K562 (cell line): ENCODE data around the gene RNF227. TPM values are rescaled to one million over a fixed set of nuclear protein-coding genes. Genes with fewer than 3 reads are reported as not detected.

Experiments used
- ARHGAP35 ChIP-seq: fragments of 450-650 bp; IDR thresholded peaks from 2 replicates; pipeline ENCODE4 v1.6.1; 2018; ENCODE audit not compliant: partially characterized antibody
- ARID1B ChIP-seq: fragments of 450-650 bp; IDR thresholded peaks from 2 replicates; pipeline ENCODE4 v1.6.1; 2016; ENCODE audit warnings: antibody characterized with exemption, mild to moderate bottlenecking, inconsistent platforms
- BRF1 ChIP-seq: IDR thresholded peaks from 3 replicates; pipeline ENCODE4 v1.6.1; 2011; ENCODE audit warnings: borderline replicate concordance, mild to moderate bottlenecking; ENCODE audit not compliant: insufficient read length; ENCODE audit errors: extremely low read depth
- CBFB ChIP-seq: sonication (generic); formaldehyde crosslinking; IDR thresholded peaks from 2 replicates; pipeline ENCODE4 v1.4.0; 2020; ENCODE audit warnings: mild to moderate bottlenecking, missing genetic modification reagents
- CEBPB ChIP-seq: fragments of 450-650 bp; IDR thresholded peaks from 2 replicates; pipeline ENCODE4 v1.6.1; 2016; ENCODE audit warnings: missing genetic modification characterization, missing compliant biosample characterization
- CEBPG ChIP-seq, 3 experiments: fragments of 200-800 bp in 1 of 3; sonication (Bioruptor generic) in 1 of 3; sonication (generic) in 1 of 3; formaldehyde crosslinking in 1 of 3; IDR thresholded peaks in 2 of 3; conservative IDR thresholded peaks in 1 of 3; 2 replicates each; pipeline versions ENCODE4 v1.6.1 to v1.8.0; 2016 to 2022; ENCODE audit warnings: missing compliant biosample characterization in 2 of 3, missing genetic modification characterization in 2 of 3, mild to moderate bottlenecking in 1 of 3, missing genetic modification reagents in 1 of 3
- DLX4 ChIP-seq: fragments of 250-450 bp; sonication (Bioruptor Pico); IDR thresholded peaks from 2 replicates; pipeline ENCODE4 v1.6.1; 2021; ENCODE audit warnings: mild to moderate bottlenecking
- EP300 ChIP-seq: IDR thresholded peaks from 2 replicates; pipeline ENCODE4 v1.6.1; 2012; ENCODE audit warnings: low read length, improper control_type of control experiment
- ETV1 ChIP-seq: fragments of 450-650 bp; conservative IDR thresholded peaks from 2 replicates; pipeline ENCODE4 v1.6.1; 2016; ENCODE audit warnings: missing genetic modification characterization, control low read depth, low read depth, missing compliant biosample characterization
- NCOA2 ChIP-seq, 2 experiments: fragments of 450-650 bp; IDR thresholded peaks; 2 replicates each; pipeline ENCODE4 v1.6.1; 2018; ENCODE audit warnings: mild to moderate bottlenecking in 2 of 2, moderate library complexity in 1 of 2; ENCODE audit not compliant: partially characterized antibody in 2 of 2
- NCOR1 ChIP-seq: fragments of 450-650 bp; IDR thresholded peaks from 2 replicates; pipeline ENCODE4 v1.6.1; 2016; ENCODE audit warnings: mild to moderate bottlenecking, moderate library complexity
- PATZ1 ChIP-seq: fragments of 250-450 bp; sonication (Bioruptor Pico); IDR thresholded peaks from 2 replicates; pipeline ENCODE4 v1.5.0; 2020; ENCODE audit warnings: mild to moderate bottlenecking, borderline replicate concordance
- SMAD3 ChIP-seq: fragments of 450-650 bp; formaldehyde crosslinking; conservative IDR thresholded peaks from 2 replicates; pipeline ENCODE4 v1.4.0; 2020; ENCODE audit warnings: mild to moderate bottlenecking
- STAT5B ChIP-seq: fragments of 250-450 bp; sonication (Bioruptor Pico); IDR thresholded peaks from 2 replicates; pipeline ENCODE4 v1.8.0; 2021; ENCODE audit warnings: mild to moderate bottlenecking, inconsistent platforms
- STAT6 ChIP-seq: sonication (generic); formaldehyde crosslinking; IDR thresholded peaks from 2 replicates; pipeline ENCODE4 v1.8.1; 2023; ENCODE audit warnings: mild to moderate bottlenecking, missing genetic modification reagents
- ZBTB1 ChIP-seq: sonication (generic); formaldehyde crosslinking; IDR thresholded peaks from 2 replicates; pipeline ENCODE4 v1.8.1; 2023; ENCODE audit warnings: missing genetic modification reagents, low read depth, mild to moderate bottlenecking, borderline replicate concordance
- ZFX ChIP-seq: sonication (generic); formaldehyde crosslinking; IDR thresholded peaks from 2 replicates; pipeline ENCODE4 v1.8.0; 2022; ENCODE audit warnings: mild to moderate bottlenecking, missing genetic modification reagents, moderate library complexity
- ZKSCAN3 ChIP-seq: fragments of 250-450 bp; sonication (Bioruptor Pico); IDR thresholded peaks from 2 replicates; pipeline ENCODE4 v1.4.0; 2020
- ZNF197 ChIP-seq: fragments of 200-800 bp; sonication (Bioruptor generic); IDR thresholded peaks from 2 replicates; pipeline ENCODE4 v1.6.1; 2016; ENCODE audit warnings: low read depth, missing genetic modification characterization, missing compliant biosample characterization
- ZNF589 ChIP-seq: fragments of 200-800 bp; sonication (Bioruptor generic); IDR thresholded peaks from 2 replicates; pipeline ENCODE4 v1.6.1; 2016; ENCODE audit warnings: low read depth, missing genetic modification characterization, missing compliant biosample characterization
- polyA plus RNA-seq, 8 experiments: library from polyadenylated mRNA; depleted of rRNA in 4 of 8; stranded (reverse) in 5 of 8; unstranded in 3 of 8; fragments of >200 nt; fragmentation: Nextera tagmentation in 2 of 8; fragmentation: Illumina TruSeq in 1 of 8; extraction: Ambion mirVana in 2 of 8; extraction: Trizol in 1 of 8; gene quantifications; 2 replicates each; pipeline versions ENCODE4 v1.2.1 to v1.2.3, GENCODE V29; 2011 to 2014; ENCODE audit warnings: inconsistent platforms in 1 of 8, missing spikeins in 1 of 8
- total RNA-seq, 7 experiments: library from RNA; depleted of rRNA in 6 of 7; stranded (reverse); fragments of >200 nt in 6 of 7; fragmentation: Illumina TruSeq in 2 of 7; extraction: Trizol in 2 of 7; gene quantifications; 2 replicates each; pipeline versions ENCODE4 v1.2.1 to v1.2.3, GENCODE V29; 2011 to 2021; ENCODE audit warnings: low replicate concordance in 1 of 7

The RNF227 gene
- total and polyA plus RNA-seq, 9 of the 15 experiments (the other 6 are each of a cell fraction or from before 2014, with no cell fraction given), result 1.1 to 6.7 (median 2.3) TPM

- TF ChIP-seq PATZ1 (no peak), ZKSCAN3 (CRISPR knock-in tag) (no peak), ZBTB1 (CRISPR knock-in tag) (no peak), ETV1 (tag) (peak; percentile 54; the same call in 1 of the 2 replicates), ARHGAP35 (no peak), ARID1B (peak; percentile 57), DLX4 (CRISPR knock-in tag) (no peak), STAT5B (CRISPR knock-in tag) (no peak), BRF1 (no peak), NCOA2 (IDR thresholded peaks at IDR 0.05; ENCODE audit: partially characterized antibody in 2 of 2) (no peak), CEBPG (CRISPR knock-in tag; IDR thresholded peaks at IDR 0.05) (no peak), CEBPG (tag; conservative IDR thresholded peaks at IDR 0.05 in 1 of 2, IDR thresholded peaks at IDR 0.05 in 1 of 2) (no peak), SMAD3 (no peak), EP300 (peak; percentile 32; the same call in 1 of the 2 replicates), CBFB (CRISPR knock-in tag) (no peak), ZNF589 (CRISPR knock-in tag) (no peak), ZFX (CRISPR knock-in tag) (peak; percentile 26), ZNF197 (no peak), STAT6 (CRISPR knock-in tag) (no peak), NCOR1 (no peak), CEBPB (tag) (no peak)
Measured at GRCh38 chr17:7931709-7932482, 15.8 kb upstream of the RNF227 start, which contains the start of the genes CNTROB and TRAPPC1 (continued).
